Kidney tubule cell (primary cell): Measurements from ENCODE around the gene TRIM54.
A peak's percentile ranks its signal among the peaks of the same experiment; 100 is the strongest.
"Not testable (repeated sequence)": the region's sequence is repeated elsewhere in the genome, so short reads cannot be mapped to it uniquely, and the experiment has no call there.

Experiments used
- DNase-seq: peaks from one replicate; pipeline ENCODE4 v3.0.0-alpha.2; 2018; ENCODE audit warnings: low spot score

The TRIM54 gene

DNA sequence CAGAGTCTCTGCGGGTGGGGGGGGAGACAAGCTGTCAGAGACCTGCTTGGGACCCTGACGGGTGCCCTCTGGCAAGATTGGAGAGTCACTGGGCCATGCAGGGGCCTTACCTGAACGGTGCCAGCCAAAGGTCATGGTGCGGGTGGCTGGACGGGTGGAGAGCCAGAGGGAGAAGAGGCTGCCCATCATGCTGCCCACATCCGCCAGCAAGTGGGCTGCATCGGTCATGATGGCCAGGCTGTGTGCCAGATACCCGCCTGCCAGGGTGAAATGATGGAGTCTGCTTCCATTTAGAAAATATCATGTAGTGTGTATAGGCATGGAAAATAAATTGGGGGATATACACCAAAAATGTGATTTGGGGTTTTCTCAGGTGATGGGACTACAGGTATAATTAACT is 24.2 kb upstream of the TRIM54 start:
- no peak for DNase-seq

DNA sequence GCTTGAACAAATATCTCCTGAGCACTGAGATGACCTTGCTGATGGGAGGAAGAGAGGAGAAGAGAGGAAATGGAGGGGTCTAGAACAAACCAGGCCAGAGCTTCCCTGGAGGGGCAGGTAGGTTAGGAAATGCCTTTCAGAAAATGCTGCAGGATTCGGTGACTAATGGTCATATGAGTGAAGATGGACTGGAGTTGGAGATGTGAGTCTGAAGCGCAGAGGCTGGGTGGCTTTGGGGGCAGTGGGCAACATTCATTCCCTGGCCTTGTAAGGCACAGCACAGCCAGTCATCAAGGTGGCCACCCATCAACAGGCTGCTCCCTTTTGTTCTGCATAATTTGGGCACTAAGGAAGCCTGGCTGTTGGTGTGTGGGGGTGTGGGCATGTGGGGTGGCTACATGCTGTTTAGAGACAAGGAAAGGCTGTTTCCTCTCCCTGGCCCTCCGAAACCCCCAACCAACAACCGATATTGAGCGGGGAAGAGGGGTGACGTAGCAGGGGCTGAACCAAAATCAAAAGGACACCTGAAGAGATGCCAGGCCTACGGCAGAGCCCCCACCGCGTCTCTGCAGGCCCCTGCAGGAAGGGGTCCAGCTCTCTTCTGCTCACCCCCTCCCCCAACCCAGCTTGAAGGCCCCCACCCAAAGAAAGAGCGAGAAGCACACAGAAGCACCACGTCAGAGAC is 20.8 kb upstream of the TRIM54 start:
- no peak for DNase-seq

DNA sequence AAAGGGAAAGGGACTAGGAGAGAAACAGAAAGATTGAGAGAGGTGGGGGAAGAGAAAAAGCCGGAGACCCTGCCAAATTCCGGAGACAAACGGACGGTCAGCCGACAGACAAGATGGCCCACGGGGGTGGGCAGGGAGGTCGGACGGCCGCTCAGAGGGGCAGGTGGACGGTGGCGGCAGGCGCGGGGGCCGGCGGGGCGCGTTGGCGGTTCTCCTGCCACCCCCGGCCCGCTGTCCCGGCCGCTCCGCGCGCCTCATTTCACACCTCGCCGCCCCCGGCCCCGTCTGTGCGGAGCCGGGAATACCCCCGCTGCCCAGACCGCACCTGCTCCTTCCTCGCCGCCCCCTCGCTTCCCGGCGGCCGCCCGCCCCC is 20.3 kb upstream of the TRIM54 start:
- no peak for DNase-seq

DNA sequence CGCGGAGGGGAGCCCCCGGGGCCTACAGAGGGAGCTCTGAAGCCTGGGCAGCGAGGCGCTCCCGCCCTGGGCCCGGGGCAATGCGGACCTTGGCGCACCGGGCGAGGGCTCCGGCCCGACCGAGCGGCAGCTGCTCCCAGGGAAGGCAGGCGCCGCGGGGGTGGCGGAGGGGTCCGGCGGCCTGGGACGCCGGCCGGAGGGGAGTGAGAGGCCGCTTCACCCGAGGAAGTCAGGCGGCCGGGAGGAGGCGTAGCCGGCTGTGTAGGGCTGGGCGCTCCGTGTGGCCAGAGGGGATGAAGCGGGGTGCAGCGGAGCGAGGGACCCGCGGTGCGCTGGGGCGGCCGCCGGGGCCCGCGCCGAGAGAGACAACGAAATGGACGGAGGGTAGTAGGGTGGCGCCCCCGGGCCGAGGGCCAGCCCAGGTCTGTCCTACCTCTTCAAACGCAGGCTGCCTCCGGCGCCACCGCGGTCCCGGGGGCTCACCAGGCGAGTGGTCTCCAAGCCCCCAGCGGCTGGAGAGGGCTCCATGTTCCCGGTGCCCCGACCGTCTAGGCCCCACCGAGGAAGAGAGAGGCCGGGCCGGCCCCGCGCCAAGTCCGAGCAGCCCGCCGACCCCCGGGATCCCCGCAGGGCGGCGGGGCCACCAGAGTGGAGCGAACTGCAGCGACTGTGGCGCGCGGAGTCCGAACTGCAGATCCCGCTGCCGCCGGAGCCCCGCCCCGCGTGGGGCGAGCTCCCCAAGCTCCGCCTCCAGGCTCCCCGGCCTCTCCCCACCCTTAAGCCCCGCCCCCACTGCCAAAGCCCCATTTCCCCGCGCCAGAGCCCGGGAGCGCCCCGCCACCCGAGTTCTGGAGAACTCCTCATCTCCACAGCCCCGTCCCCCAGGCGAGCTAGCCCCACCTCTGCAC is 19.6 kb upstream of the TRIM54 start, which contains the start of gene SLC30A3:
SLC30A3 (minus strand) TSS at position 669 of the 908 bp plus-strand sequence; CDS start at position 528, 141 bp downstream.
- no peak for DNase-seq

DNA sequence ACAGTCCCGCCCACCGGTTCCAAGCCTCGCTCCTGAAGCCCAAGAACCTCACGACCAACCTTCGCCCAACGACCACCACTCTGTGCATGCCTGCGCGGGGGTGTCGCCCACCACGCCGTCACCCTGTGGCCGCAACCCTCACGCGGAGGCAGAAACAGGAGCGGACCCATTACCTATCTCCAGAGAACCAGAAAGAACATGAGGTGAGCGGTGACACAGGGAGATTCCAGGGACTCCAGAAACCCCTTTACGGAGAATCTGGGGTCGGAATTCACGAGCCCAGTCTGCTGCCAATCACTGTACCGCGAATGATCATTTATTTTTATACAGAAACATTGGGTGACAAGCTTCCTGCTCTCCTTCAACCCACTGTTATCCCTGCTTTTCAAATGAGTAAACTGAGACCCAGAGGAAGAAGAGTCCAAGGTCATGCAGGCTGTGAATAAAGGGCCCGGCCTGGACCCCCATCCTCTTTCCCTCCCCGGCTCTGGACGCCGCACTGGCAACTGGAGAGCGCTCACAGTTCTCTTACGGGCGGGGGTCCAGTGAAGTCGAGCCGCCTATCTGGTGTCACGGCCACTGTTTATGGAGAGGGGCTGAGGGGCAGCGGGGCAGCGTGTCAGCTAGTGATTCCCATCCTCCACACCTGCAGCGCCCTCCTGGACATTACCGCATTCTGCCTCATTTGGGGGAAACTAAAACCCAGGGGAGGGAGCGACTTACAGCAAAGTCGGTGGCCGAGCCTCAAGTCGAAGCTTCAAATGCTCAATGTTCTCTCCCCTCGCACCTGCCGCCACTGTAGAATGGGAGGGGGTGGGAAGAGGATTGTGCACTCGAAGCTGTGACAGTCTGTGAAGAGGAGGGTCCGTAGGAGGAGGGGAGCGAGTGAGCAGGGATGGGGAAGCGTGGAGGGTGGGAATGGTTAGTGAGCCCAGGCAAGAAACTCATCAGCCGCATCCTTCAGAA is 18.7 kb upstream of the TRIM54 start:
- no peak for DNase-seq

DNA sequence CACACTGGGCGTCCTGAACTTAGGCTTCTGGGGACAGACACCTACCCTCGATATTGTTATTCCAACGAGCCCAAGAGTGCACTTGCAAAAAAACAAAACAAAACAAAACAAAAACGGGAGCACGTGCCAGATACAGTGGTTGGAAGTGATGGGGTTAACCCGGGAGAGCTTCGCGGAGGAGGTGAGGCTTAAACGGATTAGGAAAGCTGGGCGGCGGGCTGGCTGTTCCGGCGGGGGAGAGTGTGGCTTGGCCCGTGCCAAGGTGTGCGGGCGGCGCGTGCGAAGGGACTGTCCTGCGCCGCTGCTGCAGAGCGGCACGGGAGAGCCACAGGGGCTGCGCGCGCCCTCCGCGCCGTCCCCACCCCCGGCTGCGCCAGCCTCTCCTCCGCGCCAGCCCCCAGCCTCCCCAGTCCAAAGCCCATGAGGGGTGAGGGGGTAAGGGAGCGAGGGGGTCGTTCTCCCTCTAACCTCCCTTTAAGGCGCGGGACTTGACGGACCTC is 17.9 kb upstream of the TRIM54 start:
- DNase-seq: no peak

DNA sequence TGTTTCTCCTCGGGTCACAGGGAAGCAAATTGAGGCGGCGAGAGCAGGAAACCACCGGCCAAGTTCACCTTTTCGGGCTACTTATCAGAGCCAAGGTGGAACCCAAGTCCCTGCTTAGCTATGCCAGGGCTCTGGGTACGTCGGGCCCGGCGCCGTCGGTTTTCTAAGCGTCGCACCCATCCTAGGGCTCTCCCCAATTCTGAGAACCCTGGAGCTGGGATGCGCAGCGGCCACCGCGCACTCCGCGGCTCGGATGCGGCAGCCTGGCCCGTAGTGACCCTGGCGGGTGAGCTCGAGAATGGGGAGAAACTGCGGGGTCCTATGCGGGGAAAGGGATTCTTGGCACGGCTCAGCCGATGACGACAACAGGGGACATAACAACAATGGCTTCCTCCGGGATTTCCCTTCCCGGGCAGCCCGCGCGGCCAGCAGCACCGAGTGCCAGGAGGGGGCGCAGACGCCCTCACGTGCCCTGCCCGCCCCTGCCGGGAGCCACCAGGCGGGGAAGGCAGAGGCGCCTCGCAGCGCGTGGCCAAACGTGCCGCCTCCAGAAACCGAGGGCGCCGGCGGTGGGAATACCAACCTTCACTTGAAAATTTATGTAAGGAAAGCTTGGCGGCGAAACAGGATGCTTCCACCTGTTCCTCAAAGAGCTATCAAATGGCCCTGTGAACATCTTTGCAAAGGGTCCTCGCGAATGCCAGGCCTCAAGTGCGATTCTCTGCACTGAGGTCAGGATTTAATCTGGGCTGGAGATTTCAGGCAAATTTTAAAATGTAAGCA is 17.3 kb upstream of the TRIM54 start:
- DNase-seq: peak; percentile 59

DNA sequence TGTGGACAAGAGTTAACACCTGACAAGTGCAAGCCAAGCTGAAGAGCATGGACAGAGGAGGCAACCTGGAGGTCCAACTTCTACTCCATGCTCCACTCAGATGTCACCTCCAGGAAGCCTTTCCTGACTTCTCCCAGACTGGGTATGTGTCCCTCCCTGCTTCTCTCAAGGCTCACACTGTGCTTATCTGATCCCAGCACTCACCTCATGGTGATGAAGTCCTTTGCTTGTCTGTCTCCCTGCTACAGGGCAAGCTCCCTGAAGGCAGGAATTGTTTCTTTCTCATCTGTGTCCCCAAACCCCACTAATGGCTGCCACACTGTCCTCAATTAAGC is 16.7 kb upstream of the TRIM54 start:
- DNase-seq: no peak

DNA sequence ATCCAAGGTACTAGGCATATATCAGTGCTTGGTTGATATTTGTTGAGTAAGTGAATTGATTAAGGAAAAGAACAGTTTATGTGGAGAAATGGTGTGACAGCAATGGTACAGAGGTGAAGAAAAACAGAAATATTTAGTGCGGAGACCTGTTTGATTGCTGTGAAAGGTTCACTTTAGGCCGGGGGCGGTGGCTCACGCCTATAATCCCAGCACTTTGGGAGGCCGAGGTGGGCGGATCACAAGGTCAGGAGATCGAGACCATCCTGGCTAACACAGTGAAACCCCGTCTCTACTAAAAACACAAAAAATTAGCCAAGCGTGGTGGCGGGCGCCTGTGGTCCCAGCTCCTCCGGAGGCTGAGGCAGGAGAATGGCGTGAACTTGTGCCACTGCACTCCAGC is 13.9 kb upstream of the TRIM54 start:
- DNase-seq: not testable (repeated sequence)

DNA sequence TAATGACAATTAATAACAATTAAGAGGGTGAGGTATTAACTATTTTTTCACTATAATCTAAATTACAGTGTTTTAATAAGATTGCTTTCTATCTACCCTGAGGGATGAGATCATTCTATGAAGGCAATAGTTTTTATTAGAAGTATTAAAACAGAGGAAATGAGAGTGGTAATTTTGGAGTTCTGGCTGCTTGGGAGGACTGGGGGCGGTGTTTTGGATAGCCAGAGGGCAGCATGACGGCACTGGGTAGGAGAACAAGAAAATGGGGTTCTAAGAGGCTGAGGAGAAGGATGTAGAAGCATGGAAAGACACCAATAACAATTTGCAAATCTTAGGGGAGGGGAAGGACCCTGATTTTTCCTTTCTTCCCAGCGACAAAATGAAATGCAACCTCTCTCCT is 12.1 kb upstream of the TRIM54 start:
- no peak for DNase-seq

DNA sequence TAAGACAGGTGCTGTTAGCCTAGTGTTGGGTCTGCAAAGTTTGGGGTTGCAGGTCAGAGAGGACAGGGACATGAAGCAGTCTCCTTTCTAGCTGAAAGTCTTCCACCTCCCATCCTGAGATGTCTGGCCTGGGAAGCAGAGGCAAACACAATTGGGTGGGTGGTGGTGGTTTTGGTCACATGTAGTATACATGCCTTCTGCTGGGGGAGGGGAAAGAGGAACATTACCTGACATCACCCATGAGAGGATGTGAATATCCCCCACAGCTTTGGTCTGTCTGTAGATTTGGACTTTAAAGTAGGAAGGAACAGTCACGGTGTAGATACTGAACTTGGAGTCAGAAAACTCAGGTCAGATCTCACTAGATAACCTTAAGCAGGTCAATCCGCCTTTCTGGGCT is 11.6 kb upstream of the TRIM54 start:
- no peak for DNase-seq

DNA sequence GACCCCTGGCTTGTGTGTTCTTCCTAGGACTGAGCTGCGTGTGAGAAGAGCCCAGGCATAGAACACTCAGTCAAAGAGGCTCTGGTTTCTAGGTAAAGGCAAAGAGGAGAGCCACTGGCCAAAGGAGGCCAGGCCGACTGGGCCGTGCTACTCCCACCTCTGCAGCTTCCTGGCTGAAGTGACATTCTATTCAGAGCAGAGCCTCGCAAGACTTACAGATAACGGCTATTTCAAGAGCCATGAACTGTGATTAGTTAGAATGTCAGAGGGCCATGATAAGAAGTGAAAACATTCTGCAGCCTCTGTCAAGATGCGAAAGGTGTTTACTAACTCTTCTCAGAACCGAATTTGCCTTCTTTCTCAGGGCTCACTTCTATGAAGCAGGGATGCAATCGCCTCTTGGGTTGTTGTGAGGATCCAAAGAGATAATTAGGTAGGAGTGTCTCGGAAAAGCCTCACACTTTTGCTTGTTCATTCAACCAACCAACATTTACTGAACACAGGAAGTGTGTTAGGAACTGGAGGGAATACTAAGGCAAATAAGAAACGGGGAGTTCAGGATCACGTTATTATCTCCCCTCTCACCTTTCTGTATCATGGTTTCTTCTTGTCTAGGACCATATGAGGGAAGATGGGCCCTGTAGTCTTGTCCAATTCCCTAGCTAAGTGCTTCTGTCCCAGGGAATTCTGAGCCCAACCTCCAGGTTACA is 10.4 kb upstream of the TRIM54 start:
- DNase-seq: no peak

DNA sequence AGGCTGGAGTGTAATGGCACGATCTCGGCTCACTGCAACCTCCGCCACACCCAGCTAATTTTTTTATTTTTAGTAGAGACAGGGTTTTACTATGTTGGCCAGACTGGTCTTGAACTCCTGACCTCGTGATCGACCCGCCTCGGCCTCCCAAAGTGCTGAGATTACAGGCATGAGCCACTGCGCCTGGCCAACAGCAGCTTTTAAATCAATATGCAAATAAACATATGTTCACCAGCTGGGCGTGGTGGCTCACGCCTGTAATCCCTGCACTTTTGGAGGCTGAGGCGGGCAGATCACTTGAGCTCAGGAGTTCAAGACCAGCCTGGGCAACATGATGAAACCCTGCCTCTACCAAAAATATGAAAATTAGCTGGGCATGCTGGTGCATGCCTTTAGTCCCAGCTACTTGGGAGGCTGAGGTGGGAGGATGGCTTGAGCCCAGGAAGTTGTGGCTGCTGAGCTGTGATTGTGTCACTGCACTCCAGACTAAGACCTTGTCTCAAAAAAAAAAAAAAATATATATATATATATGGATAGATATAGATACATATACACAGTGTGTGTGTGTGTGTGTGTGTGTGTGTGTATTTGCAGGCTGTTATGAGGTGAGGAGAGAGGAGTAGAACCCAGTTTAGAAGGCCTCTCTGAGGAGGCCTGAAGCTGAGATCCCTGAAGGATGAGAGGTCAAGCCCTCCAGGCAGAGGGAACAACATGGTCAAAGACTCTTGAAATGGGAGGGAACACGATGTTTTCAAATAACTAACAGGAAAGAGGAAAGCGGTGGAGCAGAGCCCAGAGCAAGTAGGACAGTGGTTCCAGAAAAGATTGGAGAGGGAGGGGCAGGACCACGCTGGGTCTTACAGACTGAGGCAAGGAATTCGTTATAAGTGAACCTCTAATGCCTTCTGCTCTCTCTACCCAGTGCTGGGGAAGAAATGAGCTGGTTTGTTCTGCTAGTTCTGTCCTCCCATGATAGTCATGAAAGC is 9.4 kb upstream of the TRIM54 start:
- not testable (repeated sequence) for DNase-seq

DNA sequence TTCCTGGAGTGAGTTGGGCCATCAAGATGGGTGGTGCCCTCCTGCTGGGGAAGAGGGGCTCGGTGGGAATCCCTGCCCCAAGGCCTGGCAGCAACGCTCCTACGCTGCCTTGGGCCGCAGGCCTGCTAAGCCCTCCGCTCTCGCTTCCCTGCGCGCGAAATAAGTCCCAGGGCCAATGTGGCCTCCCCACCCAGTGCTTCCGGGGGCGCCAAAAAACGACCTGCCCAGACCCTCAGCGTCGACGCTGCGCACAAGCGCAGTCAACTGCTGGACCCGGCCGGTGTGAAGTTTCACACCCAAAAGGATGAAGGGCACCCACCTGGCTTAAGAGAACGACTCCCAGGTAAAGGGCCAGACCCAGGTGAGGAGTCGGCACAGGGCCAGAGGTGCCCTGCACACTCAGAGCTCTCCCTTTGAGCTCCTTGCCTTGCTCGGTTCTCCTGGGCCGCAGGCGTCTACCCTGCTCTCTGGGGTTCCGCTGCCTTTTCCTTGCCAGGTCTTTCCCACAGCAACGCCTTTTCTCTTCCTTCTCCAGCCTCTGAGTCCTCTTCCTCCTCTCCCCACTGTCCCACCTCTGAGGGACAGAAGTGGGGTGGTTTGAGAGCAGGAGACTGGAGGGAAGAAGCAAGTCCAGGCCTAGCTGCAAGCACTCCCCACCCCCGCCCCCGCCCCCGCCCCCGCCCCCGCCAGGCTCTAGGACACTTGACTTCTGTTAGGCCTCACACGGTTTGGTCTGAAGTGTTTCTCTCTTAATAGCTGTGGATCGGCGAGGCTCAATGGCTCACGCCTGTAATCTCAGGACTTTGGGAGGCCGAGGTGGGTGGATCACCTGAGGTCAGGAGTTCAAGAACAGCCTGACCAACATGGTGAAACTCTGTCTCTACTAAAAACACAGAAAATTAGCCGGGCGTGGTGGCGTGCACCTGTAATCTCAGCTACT is 6.7 kb upstream of the TRIM54 start, which contains the start of gene DNAJC5G:
DNAJC5G (plus strand) TSS at position 223 of the 940 bp plus-strand sequence. CDS start 1,296 bp downstream, outside the sequence.
- no peak for DNase-seq

DNA sequence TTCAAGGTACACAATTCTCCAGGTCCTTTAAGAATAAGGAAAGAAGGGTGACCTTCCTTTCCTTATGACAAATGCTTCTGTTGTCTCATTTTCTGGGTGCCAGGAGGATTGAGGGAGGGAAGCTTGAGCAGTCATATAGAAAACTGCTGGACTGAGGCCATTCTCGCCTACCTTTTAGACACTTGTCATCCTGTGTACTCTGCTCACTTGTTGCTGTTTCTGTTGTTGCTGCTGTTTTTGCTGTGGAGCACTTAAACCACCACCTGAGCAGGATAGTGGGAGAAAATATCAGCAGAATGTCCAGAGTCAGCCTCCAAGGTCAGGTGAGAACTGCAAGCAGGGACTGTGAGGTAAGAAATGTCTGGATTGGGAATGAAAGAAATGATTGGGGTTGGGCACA is 4.2 kb upstream of the TRIM54 start:
- DNase-seq: peak; percentile 23

DNA sequence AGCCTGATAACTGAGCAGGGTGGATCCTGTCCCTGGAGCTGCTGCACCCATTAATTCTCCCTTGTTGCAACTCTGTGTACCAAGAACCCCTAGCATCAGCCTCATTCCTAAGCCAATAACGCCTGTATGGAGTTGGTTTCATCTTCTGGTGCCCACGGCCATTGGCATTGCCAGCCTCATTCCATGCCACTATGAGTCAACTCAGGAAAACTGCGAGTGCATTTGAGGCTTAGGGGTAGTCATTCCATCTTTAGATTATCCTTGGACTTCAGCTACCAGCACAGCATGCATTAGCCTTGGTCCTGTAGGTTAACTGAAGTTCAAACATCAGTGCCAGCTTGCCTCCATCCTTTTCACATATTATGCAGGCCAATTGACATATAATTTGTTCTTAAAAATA is 1.4 kb upstream of the TRIM54 start:
- no peak for DNase-seq

DNA sequence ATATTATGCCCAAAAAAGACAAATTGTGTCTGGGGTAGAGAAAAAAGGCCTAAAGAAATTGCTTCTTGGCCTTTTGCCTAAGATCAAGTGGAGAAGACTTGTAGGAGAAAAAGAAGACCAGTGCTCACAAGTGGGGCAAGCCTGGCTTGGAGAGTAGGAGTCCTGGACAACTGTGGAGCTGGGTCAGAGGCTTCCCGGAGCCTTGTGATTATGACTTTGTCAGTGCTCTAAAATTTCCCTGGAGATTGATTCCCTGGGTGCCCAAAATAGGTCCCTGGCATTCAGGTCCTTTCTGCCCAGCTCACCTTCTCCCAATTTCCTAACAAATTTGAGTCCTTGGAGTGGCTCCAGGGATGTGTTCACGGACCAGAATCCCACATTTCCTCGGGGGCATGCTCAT is 787 bp upstream of the TRIM54 start:
- no peak for DNase-seq

DNA sequence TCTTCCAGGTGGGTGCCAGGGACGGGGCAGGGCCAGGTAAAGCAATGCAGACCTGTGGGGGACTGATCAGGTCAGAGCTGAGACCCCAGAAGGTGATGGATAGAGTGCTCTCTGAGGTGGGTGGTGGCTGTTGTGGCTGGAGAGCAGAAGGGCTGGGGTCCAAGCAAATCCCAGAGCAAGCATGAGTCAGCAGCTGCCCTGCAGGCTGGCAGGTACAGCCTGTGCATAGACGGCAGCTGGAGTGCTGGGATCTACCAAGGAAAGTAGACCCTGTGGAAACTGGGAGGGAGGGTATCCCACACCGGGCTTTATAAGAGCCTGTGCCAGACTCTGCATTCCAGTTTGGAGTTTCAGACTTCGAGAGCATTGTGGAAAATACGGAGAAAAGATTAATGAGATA is 663 bp downstream of the TRIM54 start:
- no peak for DNase-seq
